Stimulated activated CD8-positive, alpha-beta memory T cell treated with anti-CD3 and anti-CD28 coated beads, Interleukin-15, amount 100 ng/mL, for 4 hours (primary cell): ENCODE measurements around the gene HMBS.

Experiments
- DNase-seq, 2 donors: peaks; one replicate each; pipeline ENCODE4 v3.0.0-alpha.2; 2020; ENCODE audit warnings: low read depth in 2 of 2

HMBS gene

DNA sequence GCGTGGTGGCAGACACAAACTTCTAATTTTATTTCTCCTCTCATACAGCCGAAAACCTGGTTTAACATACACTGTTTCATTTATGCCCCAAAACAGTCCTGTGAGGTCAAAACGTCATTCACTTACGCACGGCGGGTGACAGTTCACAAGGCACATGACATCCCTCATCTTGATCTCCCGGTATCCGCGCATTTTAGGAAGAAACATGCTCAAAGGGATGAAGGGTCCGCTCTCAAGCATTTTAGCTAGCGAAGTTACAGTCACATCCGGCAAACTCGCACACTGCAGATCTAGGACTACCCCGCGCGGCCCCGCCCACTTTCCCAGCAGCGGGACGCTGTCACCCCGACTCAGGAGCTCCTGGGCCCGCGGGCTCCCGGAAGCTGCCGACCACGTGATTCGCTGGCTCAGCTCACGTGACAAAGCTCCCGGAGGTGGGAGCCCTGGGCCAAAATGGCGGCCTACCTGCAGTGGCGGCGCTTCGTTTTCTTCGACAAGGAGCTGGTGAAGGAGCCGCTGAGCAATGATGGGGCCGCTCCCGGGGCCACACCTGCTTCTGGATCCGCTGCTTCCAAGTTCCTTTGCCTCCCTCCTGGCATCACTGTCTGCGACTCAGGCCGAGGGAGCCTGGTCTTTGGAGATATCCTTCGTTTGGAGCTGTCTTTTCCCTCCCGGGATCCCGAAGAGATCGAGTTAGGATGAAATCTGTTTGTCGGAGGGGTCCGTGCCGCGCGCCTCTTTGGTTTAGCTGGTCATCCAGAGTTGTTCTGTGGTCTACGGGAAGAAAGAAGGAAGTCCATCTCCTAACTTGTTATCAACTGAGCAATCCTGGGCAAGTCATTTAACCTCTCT, 17.1 kb upstream of the HMBS start, which contains the start of gene VPS11:
TSS of gene VPS11 (plus strand) at position 448 of the 852 bp plus-strand sequence. CDS start at position 454, 6 bp downstream.
- DNase-seq: peak; percentile 93 to 96

DNA sequence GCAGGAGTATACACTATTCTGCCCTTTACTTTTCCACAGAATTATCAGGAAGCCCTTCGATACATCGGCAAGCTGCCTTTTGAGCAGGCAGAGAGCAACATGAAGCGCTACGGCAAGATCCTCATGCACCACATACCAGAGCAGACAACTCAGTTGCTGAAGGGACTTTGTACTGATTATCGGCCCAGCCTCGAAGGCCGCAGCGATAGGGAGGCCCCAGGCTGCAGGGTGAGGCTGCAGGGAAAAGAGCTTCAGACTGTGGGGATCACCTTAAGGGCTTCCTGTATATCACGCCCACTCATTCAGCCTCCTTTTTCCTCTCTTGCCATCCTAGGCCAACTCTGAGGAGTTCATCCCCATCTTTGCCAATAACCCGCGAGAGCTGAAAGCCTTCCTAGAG, 6.8 kb upstream of the HMBS start:
- DNase-seq: no peak

DNA sequence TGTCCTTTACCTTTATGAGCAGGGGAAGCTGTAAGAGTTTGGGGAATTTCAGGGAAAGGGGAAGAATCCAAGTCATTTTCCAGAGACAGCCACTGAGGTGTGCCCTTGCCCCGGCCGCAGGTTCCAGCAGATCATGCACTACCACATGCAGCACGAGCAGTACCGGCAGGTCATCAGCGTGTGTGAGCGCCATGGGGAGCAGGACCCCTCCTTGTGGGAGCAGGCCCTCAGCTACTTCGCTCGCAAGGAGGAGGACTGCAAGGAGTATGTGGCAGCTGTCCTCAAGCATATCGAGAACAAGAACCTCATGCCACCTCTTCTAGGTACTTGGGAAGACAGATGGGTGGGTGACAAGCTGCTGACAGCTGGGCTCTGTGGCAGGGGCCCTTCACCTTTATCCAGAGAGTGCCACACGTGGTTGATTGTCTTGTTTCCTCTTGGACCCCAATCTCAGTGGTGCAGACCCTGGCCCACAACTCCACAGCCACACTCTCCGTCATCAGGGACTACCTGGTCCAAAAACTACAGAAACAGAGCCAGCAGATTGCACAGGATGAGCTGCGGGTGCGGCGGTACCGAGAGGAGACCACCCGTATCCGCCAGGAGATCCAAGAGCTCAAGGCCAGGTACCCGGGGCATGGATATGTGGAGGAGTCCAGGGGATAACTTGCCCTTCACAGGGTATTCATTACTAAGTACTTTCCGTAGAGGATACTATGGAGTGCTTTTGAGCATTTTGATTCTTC, 5.8 kb upstream of the HMBS start:
- no peak for DNase-seq

DNA sequence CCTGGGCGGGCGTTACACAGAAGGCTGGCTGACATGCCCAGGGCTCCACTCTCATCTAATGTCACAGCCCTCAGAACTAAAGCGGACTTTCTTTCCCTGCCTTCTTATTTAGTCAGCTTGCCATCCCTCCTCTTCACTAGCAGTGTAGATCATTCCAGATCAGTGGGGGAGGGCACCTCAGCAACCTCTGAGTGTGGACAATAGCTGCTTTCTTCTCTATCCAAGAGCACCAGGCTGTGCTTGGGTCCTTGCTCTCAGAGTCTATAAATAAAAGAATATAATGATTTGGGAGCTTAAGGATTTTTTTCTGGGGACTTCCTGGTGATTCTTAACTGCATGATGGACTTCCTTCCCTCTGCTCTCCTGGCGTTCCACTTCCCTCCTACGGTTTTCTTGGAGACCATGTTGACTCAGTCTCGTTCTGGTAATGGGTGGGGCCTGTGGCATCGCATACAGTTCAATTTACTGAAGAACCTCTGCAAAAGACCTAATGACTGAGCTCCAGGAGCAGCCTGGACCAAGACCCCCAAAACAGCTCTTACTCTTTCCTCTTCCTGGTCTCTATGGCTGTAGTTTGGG, 2.9 kb upstream of the HMBS start:
- DNase-seq: no peak

DNA sequence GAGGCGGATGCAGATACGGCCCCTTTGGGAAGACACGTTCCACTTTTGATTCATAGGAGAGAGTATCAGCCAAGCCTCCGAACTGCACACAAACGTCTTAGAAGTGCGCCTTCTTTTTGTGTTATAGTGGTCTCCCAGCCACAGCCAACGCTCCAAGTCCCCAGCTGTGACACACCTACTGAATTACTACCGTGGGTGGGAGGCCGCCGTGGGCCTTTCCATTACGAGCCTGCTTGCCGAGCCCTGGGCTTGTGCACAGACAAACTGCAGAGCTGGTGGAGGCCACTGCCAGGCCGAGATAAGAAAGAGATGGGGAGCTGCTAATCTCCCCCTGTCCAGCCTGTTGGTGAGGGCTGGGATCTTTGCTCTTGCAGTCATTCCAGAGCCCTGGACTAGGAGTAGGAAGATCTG, 761 bp downstream of the HMBS start:
- DNase-seq: peak in 1 of 2 donors; percentile 45

DNA sequence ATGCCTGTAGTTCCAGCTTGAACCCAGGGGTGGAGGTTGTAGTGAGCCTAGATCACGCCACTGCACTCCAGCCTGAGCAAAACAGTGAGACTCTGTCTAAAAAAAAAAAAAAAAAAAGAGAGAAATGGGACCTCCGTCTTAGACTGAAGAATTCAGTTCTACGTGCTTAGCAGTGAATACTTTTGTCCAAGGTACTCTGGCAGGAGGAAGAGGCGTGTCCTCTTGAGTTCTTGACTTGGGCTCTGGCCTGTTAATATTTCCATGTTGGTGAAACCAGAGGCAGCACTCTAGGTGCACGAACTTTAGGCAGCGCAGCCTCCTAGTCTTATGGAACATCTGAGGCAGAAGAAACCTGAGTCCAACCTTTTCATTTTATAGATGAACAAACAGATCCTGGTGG, 2.4 kb downstream of the HMBS start:
- no peak for DNase-seq

DNA sequence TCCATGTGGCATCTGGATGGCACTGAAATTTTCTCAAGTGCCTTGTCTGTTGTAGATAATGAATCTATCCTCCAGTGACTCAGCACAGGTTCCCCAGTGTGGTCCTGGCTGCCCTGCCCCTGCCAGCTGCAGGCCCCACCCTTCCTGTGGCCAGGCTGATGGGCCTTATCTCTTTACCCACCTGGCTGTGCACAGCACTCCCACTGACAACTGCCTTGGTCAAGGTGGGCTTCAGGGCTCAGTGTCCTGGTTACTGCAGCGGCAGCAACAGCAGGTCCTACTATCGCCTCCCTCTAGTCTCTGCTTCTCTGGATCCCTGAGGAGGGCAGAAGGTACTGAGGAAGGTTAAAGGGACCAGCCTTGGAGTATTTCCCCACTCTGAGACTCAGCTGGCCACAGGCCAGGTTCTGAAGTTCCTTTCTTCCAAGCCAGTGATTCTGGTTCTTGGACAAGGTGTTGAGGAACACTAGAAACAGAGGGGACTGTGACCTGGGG, 3.1 kb downstream of the HMBS start:
- DNase-seq: no peak

DNA sequence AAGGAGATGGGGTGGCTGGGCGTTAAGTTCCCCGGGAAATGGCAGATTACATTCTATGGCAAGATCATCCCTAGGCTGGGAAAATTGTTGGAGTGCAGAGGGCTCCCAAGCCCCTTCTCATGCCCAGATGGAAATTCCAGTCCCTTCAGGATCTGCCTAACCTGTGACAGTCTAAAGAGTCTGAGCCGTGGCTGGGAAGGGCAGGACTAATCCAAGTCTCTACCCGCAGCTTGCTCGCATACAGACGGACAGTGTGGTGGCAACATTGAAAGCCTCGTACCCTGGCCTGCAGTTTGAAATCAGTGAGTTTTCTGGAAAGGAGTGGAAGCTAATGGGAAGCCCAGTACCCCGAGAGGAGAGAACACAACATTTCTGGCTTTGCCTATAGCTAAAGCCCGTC, 3.7 kb downstream of the HMBS start:
- no peak for DNase-seq

DNA sequence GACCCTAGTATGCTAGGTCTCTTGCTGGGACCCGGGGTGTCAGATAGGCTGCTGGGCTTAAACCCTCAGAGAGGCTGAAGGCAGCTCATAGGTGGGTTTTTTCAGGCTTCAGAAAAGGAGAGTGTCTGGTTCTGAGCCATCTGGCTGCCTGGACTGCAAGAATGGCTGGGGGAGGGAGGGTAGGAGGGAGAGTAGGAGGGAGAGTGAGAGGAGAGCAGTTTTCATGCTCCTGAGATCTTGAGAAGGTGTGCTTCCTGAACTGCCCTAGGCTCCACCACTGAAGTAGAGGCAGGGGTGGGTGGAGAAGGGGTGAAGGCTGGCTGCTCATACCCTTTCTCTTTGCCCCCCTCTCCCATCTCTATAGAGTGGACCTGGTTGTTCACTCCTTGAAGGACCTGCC, 4.6 kb downstream of the HMBS start:
- no peak for DNase-seq

DNA sequence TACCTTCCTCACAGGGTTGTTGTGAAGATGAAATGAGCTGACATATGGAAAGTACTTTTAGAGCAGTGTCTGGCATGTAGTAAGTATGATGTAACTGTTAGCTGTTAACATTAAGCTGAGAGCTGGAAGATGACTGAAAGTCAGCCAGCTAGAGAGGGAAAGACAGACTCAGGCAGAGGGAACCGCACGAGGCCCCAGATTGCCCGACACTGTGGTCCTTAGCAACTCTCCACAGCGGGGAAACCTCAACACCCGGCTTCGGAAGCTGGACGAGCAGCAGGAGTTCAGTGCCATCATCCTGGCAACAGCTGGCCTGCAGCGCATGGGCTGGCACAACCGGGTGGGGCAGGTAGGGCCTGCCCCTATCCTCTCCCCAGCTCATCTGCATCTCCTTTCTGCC, 6.5 kb downstream of the HMBS start:
- DNase-seq: no peak

DNA sequence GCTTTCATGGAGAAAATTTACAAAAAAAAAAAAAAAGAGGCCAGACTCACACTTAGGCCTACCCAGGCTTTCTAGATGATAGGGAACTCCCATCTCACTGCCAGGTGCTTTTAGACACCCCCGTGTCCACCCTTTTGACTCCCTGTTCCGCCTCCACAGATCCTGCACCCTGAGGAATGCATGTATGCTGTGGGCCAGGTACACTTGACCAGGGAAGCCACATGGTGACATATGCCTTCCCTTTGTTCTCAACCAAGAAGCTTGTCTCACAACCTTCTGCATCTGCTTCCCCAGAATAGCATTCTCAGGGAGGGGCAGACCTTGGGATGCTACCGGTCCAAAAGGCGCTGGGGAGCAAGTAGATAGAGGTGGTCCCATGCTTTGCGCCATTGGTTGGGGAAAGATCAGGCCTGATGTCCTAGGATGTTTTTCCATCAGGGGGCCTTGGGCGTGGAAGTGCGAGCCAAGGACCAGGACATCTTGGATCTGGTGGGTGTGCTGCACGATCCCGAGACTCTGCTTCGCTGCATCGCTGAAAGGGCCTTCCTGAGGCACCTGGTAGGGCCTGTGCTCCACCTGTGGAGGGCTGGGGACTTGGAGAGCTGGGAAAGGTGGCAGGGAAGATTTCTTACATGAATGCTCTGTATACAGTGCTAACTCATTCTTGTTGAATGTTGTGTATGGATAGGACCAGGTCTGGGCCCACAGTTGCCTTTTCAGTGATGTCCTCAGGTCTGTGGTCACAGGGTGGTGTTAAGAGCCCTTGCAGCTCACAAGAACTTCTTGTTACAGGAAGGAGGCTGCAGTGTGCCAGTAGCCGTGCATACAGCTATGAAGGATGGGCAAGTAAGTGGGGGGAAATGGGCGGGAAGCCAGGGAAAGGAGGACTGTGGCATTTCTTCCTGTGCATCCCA, 7.5 kb downstream of the HMBS start:
- DNase-seq: no peak

DNA sequence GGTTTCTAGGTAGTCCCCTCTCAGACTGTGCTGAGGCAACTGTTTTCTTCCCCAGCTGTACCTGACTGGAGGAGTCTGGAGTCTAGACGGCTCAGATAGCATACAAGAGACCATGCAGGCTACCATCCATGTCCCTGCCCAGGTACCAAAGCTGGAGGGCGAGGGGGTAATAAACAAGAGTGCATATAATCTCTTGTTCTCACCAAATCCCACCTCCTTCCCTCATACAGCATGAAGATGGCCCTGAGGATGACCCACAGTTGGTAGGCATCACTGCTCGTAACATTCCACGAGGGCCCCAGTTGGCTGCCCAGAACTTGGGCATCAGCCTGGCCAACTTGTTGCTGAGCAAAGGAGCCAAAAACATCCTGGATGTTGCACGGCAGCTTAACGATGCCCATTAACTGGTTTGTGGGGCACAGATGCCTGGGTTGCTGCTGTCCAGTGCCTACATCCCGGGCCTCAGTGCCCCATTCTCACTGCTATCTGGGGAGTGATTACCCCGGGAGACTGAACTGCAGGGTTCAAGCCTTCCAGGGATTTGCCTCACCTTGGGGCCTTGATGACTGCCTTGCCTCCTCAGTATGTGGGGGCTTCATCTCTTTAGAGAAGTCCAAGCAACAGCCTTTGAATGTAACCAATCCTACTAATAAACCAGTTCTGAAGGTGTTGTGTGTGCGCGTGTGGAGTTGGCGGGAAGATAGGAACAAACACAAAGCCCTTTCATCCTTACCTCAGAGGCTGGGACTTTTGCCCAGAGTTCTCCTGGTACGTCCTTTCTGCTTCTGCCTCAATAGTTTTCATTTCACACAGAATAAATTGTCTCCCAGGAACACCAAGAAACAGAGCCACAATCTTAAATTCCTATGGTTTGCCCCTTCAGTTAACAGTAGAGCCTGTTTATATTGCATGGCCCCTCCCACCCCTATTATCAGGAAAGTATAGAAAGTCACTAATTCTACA, 8.5 kb downstream of the HMBS start:
- no peak for DNase-seq

DNA sequence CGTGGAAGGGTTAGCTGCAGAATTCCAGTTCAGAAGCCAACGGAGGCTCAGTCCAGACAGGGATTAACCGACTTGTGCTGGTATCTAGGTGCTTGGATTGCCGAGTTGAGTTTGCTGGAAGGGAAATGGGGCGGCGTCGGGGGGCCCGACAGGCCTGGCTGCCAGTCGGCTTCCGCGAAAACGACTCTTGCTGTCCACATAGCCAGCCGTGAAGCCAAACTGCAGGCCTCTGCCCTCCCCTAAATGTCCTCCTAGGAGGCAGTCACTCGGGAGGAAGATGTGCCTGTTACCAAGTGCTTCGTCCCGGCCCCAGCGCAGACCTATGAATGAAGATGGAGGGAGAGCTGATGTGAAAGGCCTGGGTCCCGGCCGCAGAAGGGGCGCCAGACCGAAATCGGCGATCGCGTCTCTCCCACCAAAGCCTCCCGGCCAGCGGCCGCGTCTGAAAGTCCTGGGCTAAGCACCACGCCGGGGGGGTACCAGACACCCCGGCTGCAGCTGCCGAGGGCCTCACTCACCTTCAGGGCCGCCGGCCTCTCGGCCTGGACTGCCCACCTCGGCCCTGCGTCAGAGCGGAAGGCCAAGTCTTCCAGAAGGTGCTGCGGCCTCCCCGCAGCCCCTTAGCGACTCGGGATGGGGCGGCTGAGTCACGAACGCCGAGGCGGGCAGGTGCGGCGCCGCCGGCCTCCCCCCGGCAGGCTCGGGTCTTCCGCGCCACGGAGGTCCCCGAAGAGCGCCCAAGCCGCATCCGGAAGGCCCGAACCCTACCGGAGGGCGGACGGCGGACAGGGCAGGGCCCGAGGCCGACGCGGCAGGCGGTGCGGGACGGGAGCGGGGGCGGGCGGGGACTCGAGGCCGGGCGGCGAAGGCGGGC, 9.5 kb downstream of the HMBS start:
- no peak for DNase-seq

DNA sequence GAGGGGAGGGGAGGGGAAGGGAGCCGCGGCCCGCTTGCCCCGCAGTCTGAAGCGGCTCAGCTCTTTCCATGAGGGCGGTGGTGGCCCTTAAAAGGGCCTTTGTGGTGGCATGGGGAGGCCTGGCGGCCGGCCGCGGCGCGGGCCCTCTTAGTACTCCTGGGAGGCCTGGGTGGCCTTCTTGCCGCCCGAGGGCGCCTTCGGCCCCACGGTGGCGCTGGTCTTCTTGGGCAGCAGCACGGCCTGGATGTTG, 10.1 kb downstream of the HMBS start:
- DNase-seq: no peak

DNA sequence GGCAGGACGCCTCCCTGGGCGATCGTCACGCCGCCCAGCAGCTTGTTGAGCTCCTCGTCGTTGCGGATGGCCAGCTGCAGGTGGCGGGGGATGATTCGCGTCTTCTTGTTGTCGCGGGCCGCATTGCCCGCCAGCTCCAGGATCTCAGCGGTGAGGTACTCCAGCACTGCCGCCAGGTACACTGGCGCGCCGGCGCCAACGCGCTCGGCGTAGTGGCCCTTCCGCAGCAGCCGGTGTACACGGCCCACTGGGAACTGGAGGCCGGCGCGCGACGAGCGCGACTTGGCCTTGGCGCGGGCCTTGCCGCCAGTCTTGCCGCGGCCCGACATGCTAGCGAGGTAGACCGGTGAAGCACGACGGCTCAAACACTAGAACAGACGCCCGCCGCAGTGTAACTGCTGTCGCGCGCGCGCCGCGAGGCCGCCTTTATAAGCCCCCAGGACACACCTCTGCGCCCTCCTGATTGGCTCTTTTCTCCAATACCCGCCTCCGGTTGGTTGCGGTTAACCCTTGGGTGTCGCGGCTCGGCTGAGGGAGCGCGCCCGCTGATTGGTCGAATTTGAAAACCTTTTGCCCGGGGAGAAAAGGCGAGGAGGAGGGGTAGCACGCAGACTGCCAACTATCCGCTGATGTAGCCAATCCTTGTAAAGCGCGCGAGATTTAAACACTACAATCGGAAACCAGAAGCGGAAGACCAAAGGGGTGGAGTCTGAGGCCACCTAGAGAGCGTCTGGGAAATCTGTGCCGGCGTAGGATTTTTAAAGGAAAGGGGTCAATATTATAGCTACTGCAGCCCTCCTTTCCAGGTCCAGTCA, 10.6 kb downstream of the HMBS start:
- peak; percentile 99 for DNase-seq

DNA sequence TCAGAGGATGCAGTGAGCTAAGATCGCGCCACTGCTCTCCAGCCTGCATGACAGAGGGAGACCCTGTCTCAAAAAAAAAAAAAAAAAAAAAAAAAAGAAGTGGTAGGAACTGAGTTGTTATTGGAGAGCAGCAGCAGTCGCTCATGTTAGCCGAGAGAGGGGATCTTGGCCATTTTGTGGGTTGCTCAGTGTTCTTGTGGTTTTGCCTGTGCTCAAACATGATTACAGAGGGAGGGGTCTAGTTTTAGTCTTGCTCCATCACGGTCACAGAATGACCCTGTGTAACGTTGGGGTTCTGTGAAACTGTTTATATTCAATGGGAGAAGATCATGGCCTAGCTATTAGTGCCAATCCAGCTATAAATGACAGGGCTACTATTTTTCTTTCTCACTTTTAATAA, 15.0 kb downstream of the HMBS start:
- DNase-seq: no peak

DNA sequence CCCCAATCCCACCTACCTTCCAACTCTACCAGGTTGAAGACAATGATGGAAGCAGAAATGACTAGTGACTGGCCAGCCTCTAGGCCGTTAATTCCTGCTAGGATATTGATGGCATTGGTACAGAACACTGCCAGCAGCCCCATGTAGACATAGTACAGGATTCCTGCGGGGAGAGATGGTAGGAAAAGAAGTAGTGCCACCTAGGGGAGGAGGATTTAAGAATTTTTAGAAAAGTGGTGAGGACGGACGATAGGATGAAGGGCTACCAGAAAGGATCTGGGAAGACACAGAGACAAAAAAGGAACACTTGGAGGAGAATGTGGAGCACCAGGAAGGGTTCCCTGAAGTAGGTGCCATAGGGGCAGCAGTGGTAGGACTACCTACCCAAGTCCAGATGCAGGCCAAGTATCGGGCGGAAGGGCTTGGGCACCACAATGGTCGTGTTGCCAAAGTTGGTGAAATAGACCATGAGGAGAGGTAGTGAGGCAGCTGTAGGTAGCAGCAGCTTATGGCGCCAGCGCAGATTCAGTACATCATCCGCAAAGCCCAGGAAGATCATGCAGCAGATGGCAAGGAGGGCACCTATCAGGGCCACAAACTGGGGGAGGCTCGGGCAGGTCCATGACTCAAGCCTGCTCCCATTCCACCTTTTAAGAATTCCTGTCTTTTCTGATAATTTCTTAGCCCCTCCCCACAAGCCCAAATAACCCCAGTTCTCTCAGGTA, 15.7 kb downstream of the HMBS start:
- DNase-seq: no peak
